IPS-15b (cell line): ENCODE data around the gene ITGB2.

Experiments
- H3K27me3 ChIP-seq: one replicate; pipeline ENCODE4 v1.6.1; 2013; ENCODE audit warnings: low read length; ENCODE audit not compliant: control insufficient read depth, insufficient read depth
- H3K36me3 ChIP-seq: one replicate; pipeline ENCODE4 v1.6.1; 2013; ENCODE audit warnings: low read length; ENCODE audit not compliant: control insufficient read depth, insufficient read depth
- H3K4me1 ChIP-seq: one replicate; pipeline ENCODE4 v1.6.1; 2013; ENCODE audit warnings: mild to moderate bottlenecking, low read length; ENCODE audit not compliant: control insufficient read depth, insufficient read depth
- H3K4me3 ChIP-seq: one replicate; pipeline ENCODE4 v1.5.1; 2013; ENCODE audit warnings: low read depth, low read length
- H3K9ac ChIP-seq: one replicate; pipeline ENCODE4 v1.6.1; 2013; ENCODE audit warnings: low read depth, mild to moderate bottlenecking, low read length
- H3K9me3 ChIP-seq: one replicate; pipeline ENCODE4 v1.6.1; 2013; ENCODE audit warnings: mild to moderate bottlenecking, low read length; ENCODE audit not compliant: control insufficient read depth, insufficient read depth

The ITGB2 gene

DNA sequence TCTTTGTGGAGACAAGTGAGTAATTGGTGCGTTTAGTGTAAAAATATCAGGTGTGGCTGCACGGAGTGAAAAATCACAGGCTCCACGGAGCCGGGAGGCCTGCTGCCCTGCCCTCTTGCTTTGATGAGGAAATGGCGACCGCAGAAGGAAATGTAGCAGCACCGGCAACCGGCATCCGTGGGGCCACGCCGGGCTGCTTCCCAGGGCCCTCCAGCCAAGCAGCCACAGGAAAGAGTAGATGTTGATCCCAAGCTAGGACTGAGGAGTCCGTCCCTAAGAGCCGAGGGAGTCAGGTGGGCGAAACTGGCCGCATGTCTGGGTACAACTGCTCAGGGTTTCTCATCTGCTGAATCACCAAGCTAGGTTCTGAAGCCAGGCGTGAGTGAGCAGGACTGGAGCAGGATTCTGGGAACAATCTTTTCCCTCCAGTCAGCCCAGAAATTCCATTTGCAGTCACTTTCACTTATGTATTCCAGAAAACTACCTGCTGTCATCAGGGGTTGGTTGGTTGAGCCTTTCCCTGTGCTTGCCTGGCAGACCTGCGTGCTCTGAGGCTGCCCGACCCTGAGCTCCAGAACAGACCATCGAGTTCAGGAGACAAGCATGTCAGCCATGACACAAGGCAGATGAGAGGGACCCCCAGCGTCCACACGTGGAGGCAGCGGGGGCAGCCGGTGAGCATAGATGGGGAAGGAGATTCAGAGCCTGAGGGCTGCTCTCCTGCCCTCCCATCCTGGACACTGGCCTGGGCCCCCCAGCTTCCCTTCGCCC, 5.8 kb upstream of the ITGB2 start:
- Histone ChIP-seq H3K9ac (no peak overlapping the region), H3K36me3 (no peaks in the 10 kb centered on the region), H3K9me3 (no peaks in the 10 kb centered on the region), H3K27me3 (peaks cover 37% of the 10 kb centered on the region), H3K4me1 (peaks cover 9% of the 10 kb centered on the region), H3K4me3 (no peak overlapping the region)

DNA sequence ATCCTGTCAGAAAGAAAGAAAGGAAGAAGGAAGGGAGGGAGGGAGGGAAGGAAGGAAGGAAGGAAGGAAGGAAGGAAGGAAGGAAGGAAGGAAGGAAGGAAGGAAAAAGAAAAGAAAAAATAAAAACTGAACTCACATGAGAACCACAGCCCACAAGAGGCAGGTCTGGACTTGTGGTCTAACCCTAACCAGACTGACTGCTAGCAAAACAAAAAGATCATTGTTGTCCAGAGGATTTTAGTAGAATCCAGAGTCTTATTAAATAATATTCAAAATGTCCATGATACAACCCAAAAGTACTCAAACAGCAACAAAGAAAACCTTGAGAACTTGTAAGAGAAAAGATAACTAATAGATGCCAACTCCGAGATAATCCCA, 4.7 kb upstream of the ITGB2 start:
- Histone ChIP-seq H3K36me3 (no peaks in the 10 kb centered on the region), H3K4me3 (no peak overlapping the region), H3K27me3 (peaks cover 25% of the 10 kb centered on the region), H3K9me3 (no peaks in the 10 kb centered on the region), H3K4me1 (peaks cover 9% of the 10 kb centered on the region), H3K9ac (no peak overlapping the region)

DNA sequence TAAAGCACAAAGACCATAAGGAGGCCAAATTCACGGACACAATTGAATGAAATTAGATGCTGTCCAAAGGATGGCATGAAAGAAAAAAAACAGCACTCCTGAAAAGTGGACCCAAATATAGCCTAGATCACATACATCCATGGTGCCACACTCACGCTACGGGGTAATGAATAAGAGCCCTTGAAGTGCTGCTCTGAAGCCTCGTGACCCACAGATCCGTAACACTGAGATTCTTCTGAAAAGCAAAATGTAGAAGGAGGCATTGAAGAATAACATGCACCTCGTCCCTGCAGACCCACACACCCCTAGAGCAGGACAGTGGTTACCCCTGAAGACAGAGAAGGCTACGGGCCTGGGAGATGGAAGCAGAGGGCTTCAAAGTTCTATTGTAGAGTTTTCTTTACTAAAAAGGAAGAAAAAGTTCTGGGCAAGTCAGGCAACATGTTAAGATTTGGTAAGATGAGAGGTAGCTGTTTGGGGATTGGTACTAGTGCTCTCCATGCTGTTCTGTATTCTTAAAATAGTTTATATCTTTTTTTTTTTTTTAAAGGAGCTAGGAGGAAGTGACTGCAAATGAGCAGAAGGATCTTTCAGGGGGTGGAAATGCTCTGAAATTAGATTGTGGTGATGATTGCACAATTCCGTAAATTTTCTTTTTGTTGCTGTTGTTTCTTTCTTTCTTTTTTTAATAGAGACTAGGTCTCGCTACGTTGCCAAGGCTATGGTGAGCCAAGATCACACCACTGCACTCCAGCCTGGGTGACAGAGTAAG, 4.1 kb upstream of the ITGB2 start:
- H3K36me3 ChIP-seq: no peaks in the 10 kb centered on the region
- H3K4me3 ChIP-seq: no peak overlapping the region
- peaks cover 22% of the 10 kb centered on the region for H3K27me3 ChIP-seq
- H3K4me1 ChIP-seq: peaks cover 9% of the 10 kb centered on the region
- no peak overlapping the region for H3K9ac ChIP-seq
- no peaks in the 10 kb centered on the region for H3K9me3 ChIP-seq

DNA sequence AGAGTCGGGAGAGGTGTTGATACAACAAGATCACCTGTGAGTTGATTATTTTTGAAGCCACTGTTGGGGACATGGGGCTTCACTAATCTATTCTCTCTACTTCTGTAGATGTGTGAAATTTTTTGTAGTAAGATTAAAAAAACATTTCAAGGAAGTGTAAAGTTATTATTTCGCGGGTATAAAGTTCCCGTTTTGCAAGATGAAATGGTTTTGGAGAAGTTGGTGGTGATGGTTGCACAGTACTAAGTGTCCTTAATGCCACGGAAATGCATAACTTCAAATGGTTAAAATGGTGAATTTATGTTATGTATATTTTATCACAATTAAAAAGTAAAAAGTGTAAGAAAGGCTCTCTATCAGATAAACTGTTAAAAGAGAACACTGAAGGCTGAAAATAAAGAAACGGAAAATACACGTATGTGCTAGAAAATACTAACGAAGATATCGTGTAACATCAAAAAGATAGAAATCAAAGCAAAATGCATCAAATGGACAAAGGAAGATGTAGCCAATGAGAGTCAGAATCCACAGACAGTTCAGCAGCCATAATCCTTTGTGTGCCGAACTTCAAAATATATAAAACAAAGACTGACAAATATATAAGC, 2.9 kb upstream of the ITGB2 start:
- Histone ChIP-seq H3K4me1 (peaks cover 9% of the 10 kb centered on the region), H3K36me3 (no peaks in the 10 kb centered on the region), H3K27me3 (peaks cover 19% of the 10 kb centered on the region)

DNA sequence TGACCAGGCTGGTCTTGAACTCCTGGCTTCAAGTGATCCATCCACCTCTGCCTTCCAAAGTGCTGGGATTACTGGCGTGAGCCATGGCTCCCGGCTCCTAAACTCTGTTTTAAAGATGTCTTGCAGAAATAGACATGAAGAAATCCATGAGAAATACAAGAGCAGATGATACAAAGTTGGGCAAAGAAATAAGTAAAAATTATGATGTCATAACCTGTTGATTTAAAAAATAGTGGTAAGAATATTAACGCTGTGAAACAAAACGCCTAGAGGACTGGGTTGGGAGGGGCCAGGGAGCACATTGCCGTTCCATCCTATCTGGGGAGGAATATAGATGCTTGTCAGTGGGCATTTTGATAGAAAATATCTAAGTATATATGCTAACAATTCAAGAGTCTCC, 1.2 kb upstream of the ITGB2 start:
- H3K9ac ChIP-seq: no peak overlapping the region
- no peaks in the 10 kb centered on the region for H3K9me3 ChIP-seq
- H3K4me3 ChIP-seq: no peak overlapping the region
- peaks cover 8% of the 10 kb centered on the region for H3K27me3 ChIP-seq
- H3K36me3 ChIP-seq: no peaks in the 10 kb centered on the region
- no peaks in the 10 kb centered on the region for H3K4me1 ChIP-seq

More for the DNA sequence above, 2.9 kb upstream of the ITGB2 start:
- Histone ChIP-seq H3K9ac (no peak overlapping the region), H3K9me3 (no peaks in the 10 kb centered on the region), H3K4me3 (no peak overlapping the region)

DNA sequence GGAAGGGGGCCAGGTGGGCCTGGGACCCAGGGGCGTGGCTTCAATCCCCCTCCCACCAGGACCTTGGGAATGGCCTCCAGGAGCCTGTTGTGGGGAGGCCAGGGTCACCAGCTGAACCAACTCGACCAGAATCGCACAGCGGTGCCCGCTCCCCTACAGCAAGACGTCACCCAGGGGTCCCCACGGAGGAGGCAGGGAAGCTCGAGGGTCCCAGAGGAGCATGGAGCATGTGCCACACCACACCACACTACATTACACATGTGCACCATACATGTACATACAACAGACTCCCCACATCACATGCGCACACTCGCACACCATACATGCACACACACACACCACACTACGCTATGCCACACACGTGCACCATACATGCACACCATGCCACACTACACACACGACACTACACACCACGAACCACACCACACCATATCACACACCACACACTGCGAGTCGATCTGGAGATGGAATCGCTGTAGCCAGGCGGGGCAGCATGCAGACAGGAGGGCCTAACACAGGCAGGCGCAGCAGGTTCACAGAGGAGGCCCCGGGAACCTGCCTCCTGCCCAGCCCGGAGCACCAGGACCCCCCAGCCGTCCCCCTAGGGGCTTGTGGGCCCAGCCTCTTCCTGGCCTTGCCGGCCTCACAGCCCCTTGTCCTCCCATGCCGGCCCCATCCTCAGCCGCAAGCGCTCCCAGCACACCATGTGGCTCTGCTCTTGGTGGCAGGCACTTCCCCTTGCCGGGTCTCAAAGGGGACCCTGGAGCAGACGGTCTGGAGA, 596 bp downstream of the ITGB2 start:
- H3K36me3 ChIP-seq: no peaks in the 10 kb centered on the region
- no peak overlapping the region for H3K9ac ChIP-seq
- H3K9me3 ChIP-seq: no peaks in the 10 kb centered on the region
- H3K4me1 ChIP-seq: no peaks in the 10 kb centered on the region
- H3K4me3 ChIP-seq: no peak overlapping the region
- no peaks in the 10 kb centered on the region for H3K27me3 ChIP-seq

DNA sequence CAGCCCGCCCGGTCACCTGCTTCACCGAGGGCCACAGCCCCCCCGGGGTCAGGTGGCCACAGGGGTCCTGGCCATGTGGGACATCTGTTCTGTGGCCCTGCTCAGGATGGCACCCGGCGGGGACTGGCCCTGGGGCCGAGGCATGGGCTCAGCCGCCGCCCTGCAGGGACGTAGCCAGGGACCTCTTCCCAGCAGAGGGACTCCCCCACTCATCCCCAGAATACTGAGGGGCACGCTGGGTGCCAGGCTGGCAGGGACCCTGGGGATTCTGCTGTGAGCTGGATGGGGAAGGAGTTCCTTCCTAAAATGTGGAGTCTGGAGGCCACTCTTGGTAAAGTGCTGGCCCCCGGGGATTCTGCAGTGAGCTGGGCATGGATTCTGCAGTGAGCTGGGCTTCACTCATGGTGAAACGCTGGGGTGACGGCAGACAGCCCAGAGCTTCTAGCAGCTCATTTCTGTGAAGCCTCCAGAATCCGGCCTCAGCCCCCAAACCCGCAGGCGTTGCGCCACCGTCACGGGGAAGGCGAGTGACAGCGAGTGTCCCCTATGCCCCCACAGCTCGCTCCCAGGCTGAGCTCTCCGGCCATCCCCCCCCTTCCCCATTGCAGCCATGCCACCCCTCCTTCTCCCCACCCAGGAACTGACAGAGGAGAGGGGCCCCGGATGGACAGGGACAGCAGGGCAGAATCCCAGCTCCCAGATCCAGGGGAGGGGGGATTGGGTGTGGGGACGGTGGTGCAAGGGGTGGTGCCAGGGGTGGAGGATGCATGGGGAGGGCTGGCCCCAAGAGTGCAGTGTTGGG, 1.4 kb downstream of the ITGB2 start:
- no peaks in the 10 kb centered on the region for H3K4me1 ChIP-seq

DNA sequence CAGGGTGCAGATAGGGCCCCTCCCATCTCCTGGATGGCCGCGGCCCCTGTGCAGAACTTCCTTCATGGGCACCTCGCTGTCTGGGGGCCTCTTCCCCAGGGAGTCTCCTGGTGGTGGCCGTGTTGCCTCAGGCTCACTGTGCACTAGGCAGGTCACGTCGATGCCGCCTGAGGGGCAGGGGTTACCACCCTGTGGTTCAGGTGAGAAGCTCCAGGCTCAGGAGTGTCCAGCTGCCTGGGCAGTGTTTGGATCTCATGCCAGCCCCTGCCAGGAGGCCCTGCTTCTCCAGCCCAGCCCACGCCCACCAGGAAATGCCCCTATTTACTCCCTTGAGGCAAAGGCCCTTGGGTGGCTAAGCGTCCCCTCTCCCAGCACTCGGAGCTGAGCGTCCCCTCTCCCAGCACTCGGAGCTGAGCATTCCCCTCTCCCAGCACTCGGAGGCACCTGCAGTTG, 2.1 kb downstream of the ITGB2 start:
- Histone ChIP-seq H3K4me3 (no peak overlapping the region), H3K36me3 (no peaks in the 10 kb centered on the region), H3K27me3 (no peaks in the 10 kb centered on the region)

More for the DNA sequence above, 1.4 kb downstream of the ITGB2 start:
- H3K4me3 ChIP-seq: no peak overlapping the region
- H3K36me3 ChIP-seq: no peaks in the 10 kb centered on the region
- H3K9ac ChIP-seq: no peak overlapping the region
- no peaks in the 10 kb centered on the region for H3K27me3 ChIP-seq
- H3K9me3 ChIP-seq: no peaks in the 10 kb centered on the region

DNA sequence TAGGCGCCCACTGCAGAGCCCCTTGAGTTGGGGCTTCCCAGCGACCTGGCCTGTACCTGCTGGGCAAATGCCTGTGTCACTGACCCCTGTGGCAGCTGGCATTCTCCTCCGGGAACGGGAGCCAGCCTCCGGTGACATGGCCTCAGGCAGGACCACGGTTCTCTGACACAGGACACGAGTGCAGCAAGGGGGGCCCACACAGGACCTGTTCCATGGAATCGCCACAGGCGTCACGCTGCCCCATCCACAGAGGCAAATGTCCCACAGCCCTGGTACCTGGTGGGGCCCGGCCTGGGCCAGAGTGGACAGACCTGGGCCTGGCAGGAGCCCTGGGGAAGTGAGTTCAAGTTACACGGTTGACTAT, 2.6 kb downstream of the ITGB2 start:
- Histone ChIP-seq H3K9ac (no peak overlapping the region), H3K9me3 (no peaks in the 10 kb centered on the region), H3K4me1 (no peaks in the 10 kb centered on the region)

More for the DNA sequence above, 2.1 kb downstream of the ITGB2 start:
- Histone ChIP-seq H3K9me3 (no peaks in the 10 kb centered on the region), H3K9ac (no peak overlapping the region), H3K4me1 (no peaks in the 10 kb centered on the region)

DNA sequence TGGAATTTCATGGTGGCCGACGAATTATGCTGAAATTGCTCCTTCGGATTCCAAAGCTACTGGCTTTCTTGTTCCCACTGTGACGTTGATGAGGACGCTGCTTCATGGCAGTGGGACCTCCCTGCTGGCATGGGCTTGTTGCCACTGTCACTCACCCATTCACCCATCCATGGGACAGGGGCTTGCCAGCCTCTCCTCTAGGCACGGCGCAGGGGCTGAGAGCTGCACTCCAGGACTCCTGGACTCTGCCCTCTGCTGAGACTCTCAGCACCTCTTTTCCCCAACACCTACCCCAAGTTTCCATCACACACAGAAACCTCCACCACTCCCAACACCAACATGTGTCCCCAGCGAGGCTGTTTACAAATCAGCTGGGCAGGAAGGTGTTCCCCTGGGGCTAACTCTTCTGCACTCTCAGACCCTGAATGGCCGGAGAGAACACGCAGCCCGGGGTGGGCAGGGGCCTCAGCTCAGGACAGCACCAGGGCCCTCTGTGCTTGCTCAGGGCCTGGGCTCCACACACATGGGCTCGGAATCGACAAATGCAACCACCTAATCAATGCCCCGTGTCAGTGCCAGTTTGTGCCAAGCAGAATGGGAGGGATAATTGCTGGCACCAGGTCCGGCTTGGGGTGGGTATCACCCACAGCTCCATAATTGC, 3.1 kb downstream of the ITGB2 start:
- no peaks in the 10 kb centered on the region for H3K27me3 ChIP-seq
- H3K9ac ChIP-seq: no peak overlapping the region
- H3K4me3 ChIP-seq: no peak overlapping the region
- H3K36me3 ChIP-seq: no peaks in the 10 kb centered on the region
- no peaks in the 10 kb centered on the region for H3K9me3 ChIP-seq
- no peaks in the 10 kb centered on the region for H3K4me1 ChIP-seq

More for the DNA sequence above, 2.6 kb downstream of the ITGB2 start:
- no peak overlapping the region for H3K4me3 ChIP-seq
- H3K36me3 ChIP-seq: no peaks in the 10 kb centered on the region
- H3K27me3 ChIP-seq: no peaks in the 10 kb centered on the region
